B cell (primary cell): ENCODE results near the gene DNAJB6.
"Not testable (repeated sequence)": the region's sequence is repeated elsewhere in the genome, so short reads cannot be mapped to it uniquely, and the experiment has no call there.

ENCODE experiments used
- EZH2 ChIP-seq: IDR thresholded peaks from 2 replicates; pipeline ENCODE4 v1.6.1; 2012; ENCODE audit warnings: borderline replicate concordance, low read depth, mild to moderate bottlenecking, moderate library complexity, low read length; ENCODE audit not compliant: insufficient read depth, poor library complexity, severe bottlenecking
- TF ChIP-seq, protein P1 (sequence below): fragments of 200-600 bp; IDR thresholded peaks from one replicate; pipeline ENCODE4 v1.8.0; 2022; ENCODE audit warnings: antibody characterized with exemption, mild to moderate bottlenecking

DNA sequence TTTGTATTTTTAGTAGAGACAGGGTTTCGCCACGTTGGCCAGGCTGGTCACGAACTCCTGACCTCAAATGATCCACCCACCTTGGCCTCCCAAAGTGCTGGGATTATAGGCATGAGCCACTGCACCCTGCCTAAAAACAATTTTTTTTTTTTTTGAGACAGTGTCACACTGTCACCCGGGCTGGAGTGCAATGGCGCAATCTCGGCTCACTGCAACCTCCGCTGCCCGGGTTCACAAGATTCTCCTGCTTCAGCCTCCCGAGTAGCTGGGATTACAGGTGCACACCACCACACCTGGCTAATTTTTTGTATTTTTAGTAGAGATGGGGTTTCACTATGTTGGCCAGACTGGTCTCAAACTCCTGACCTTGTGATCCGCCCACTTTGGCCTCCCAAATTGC lies 6.2 kb upstream of the DNAJB6 start:
- TF ChIP-seq, protein P1, sequence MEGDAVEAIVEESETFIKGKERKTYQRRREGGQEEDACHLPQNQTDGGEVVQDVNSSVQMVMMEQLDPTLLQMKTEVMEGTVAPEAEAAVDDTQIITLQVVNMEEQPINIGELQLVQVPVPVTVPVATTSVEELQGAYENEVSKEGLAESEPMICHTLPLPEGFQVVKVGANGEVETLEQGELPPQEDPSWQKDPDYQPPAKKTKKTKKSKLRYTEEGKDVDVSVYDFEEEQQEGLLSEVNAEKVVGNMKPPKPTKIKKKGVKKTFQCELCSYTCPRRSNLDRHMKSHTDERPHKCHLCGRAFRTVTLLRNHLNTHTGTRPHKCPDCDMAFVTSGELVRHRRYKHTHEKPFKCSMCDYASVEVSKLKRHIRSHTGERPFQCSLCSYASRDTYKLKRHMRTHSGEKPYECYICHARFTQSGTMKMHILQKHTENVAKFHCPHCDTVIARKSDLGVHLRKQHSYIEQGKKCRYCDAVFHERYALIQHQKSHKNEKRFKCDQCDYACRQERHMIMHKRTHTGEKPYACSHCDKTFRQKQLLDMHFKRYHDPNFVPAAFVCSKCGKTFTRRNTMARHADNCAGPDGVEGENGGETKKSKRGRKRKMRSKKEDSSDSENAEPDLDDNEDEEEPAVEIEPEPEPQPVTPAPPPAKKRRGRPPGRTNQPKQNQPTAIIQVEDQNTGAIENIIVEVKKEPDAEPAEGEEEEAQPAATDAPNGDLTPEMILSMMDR, result not testable (repeated sequence)
- TF ChIP-seq EZH2, result not testable (repeated sequence)
